HL-60/S4 treated with phorbol 12-myristate 13-acetate at 8.2 ng/mL for 4 days and 3 days (cell line): Measurements from ENCODE around the gene HMGXB4.

Source experiments
- in situ Hi-C: fragments of 300-500 bp; cut with MboI; formaldehyde crosslinking; loops from 2 replicates; pipeline ENCODE4 v1.15.0; 2022; ENCODE audit warnings: low sequenced_read_pairs

The HMGXB4 gene

GRCh38 chr22:35324762-35325161, 67.5 kb downstream of the HMGXB4 start:
- in situ Hi-C loops: no loop called here

- in situ Hi-C loops: no loop called here
Measured at GRCh38 chr22:35325209-35325608, 67.9 kb downstream of the HMGXB4 start.

GRCh38 chr22:35326854-35327562, 69.7 kb downstream of the HMGXB4 start:
- in situ Hi-C loops: no loop called here

- in situ Hi-C loops: no loop called here
Measured at GRCh38 chr22:35327690-35328471, 70.6 kb downstream of the HMGXB4 start.

- in situ Hi-C loops: no loop called here
Measured at GRCh38 chr22:35328472-35328885, 71.2 kb downstream of the HMGXB4 start.

GRCh38 chr22:35329114-35329847, 72.0 kb downstream of the HMGXB4 start:
- in situ Hi-C loops: no loop called here

- in situ Hi-C loops: no loop called here
Measured at GRCh38 chr22:35330258-35330861, 73.1 kb downstream of the HMGXB4 start.

- in situ Hi-C loops: no loop called here
Measured at GRCh38 chr22:35332278-35332677, 75.0 kb downstream of the HMGXB4 start.

GRCh38 chr22:35333220-35333619, 75.9 kb downstream of the HMGXB4 start:
- in situ Hi-C loops: no loop called here

GRCh38 chr22:35334004-35334403, 76.7 kb downstream of the HMGXB4 start:
- in situ Hi-C loops: no loop called here

- in situ Hi-C loops: no loop called here
Measured at GRCh38 chr22:35335468-35335867, 78.2 kb downstream of the HMGXB4 start.

- in situ Hi-C loops: no loop called here
Measured at GRCh38 chr22:35335936-35336781, 78.9 kb downstream of the HMGXB4 start.

- in situ Hi-C loops: no loop called here
Measured at GRCh38 chr22:35337932-35338331, 80.6 kb downstream of the HMGXB4 start.

GRCh38 chr22:35341090-35341874, 84.0 kb downstream of the HMGXB4 start:
- in situ Hi-C loops: no loop called here

GRCh38 chr22:35342390-35342789, 85.1 kb downstream of the HMGXB4 start:
- in situ Hi-C loops: no loop called here

GRCh38 chr22:35343664-35344550, 86.6 kb downstream of the HMGXB4 start:
- in situ Hi-C loops: no loop called here

- in situ Hi-C loops: no loop called here
Measured at GRCh38 chr22:35344956-35345690, 87.8 kb downstream of the HMGXB4 start.
